Keratinocyte (primary cell): Measurements from ENCODE around the gene APOBEC3C. TPM values are rescaled to one million over a fixed set of nuclear protein-coding genes. Genes with fewer than 3 reads are reported as not detected.

Experiments
- DNase-seq: peaks from one replicate; pipeline ENCODE4 v3.0.0-alpha.2; 2011; ENCODE audit warnings: low read depth, missing footprints, low spot score
- FAIRE-seq: peaks from 2 replicates; lab custom pipeline; 2011; peaks lifted over from hg19 to GRCh38; lab: Jason Lieb, UNC
- H2AFZ ChIP-seq: 2 replicates; pipeline ENCODE4 v1.6.0; 2012; ENCODE audit warnings: low read length, control low read depth, inconsistent platforms; ENCODE audit not compliant: control insufficient read depth
- H3K27ac ChIP-seq: 2 replicates; pipeline ENCODE4 v1.5.1; 2011; ENCODE audit warnings: low read length; ENCODE audit not compliant: control insufficient read depth, insufficient read depth
- H3K27me3 ChIP-seq: 3 replicates; pipeline ENCODE4 v1.6.0; 2011; ENCODE audit warnings: low read length; ENCODE audit not compliant: control insufficient read depth, insufficient read depth; ENCODE audit errors: extremely low read depth
- H3K36me3 ChIP-seq, 2 experiments: 2 replicates in 1 of 2; 3 replicates in 1 of 2; pipeline ENCODE4 v1.5.1; 2011; ENCODE audit warnings: low read length in 2 of 2, mild to moderate bottlenecking in 1 of 2; ENCODE audit not compliant: control insufficient read depth in 2 of 2, insufficient read depth in 2 of 2; ENCODE audit errors: extremely low read depth in 1 of 2
- H3K4me1 ChIP-seq: 3 replicates; pipeline ENCODE4 v1.5.1; 2011; ENCODE audit warnings: low read length; ENCODE audit not compliant: control insufficient read depth, insufficient read depth; ENCODE audit errors: extremely low read depth
- H3K4me2 ChIP-seq: 3 replicates; pipeline ENCODE4 v1.6.0; 2011; ENCODE audit warnings: low read depth, low read length; ENCODE audit not compliant: control insufficient read depth, insufficient read depth; ENCODE audit errors: extremely low read depth
- H3K4me3 ChIP-seq, 3 experiments: fragments of 200-600 bp in 1 of 3; sonication (generic) in 1 of 3; 2 replicates in 2 of 3; 3 replicates in 1 of 3; pipeline ENCODE4 v1.5.1; 2011 to 2016; ENCODE audit warnings: low read length in 3 of 3, mild to moderate bottlenecking in 3 of 3, control low read depth in 2 of 3, inconsistent platforms in 1 of 3, low read depth in 1 of 3, mixed read lengths in 1 of 3, mixed run types in 1 of 3, moderate library complexity in 1 of 3; ENCODE audit not compliant: control insufficient read depth in 2 of 3, insufficient read depth in 2 of 3; ENCODE audit errors: extremely low read depth in 1 of 3
- H3K79me2 ChIP-seq: 2 replicates; pipeline ENCODE4 v1.6.0; 2012; ENCODE audit warnings: low read length; ENCODE audit not compliant: control insufficient read depth, insufficient read depth
- H3K9ac ChIP-seq: 3 replicates; pipeline ENCODE4 v1.6.0; 2011; ENCODE audit warnings: low read length; ENCODE audit not compliant: control insufficient read depth, insufficient read depth; ENCODE audit errors: extremely low read depth
- H3K9me1 ChIP-seq: 3 replicates; pipeline ENCODE4 v1.6.0; 2011; ENCODE audit warnings: low read length; ENCODE audit not compliant: control insufficient read depth, insufficient read depth; ENCODE audit errors: extremely low read depth
- H3K9me3 ChIP-seq: 2 replicates; pipeline ENCODE4 v1.5.1; 2012; ENCODE audit warnings: low read depth, low read length; ENCODE audit not compliant: control insufficient read depth
- H4K20me1 ChIP-seq: 3 replicates; pipeline ENCODE4 v1.6.0; 2011; ENCODE audit warnings: low read length; ENCODE audit not compliant: control insufficient read depth, insufficient read depth; ENCODE audit errors: extremely low read depth
- CTCF ChIP-seq, 3 experiments: IDR thresholded peaks in 1 of 3; conservative IDR thresholded peaks in 1 of 3; optimal IDR thresholded peaks in 1 of 3; 2 replicates in 2 of 3; 3 replicates in 1 of 3; pipeline versions ENCODE3 to v1.5.1; 2011; ENCODE audit warnings: low read length in 3 of 3, mild to moderate bottlenecking in 3 of 3, moderate library complexity in 2 of 3, control low read depth in 1 of 3, inconsistent platforms in 1 of 3; ENCODE audit not compliant: insufficient read depth in 2 of 3; ENCODE audit errors: extremely low read depth in 1 of 3
- EZH2 ChIP-seq: IDR thresholded peaks from one replicate; pipeline ENCODE4 v1.6.1; 2012; ENCODE audit warnings: inconsistent platforms, mild to moderate bottlenecking, low read length, moderate library complexity
- dilution Hi-C: fragments of 300-500 bp; cut with MboI; formaldehyde crosslinking; loops from one replicate; pipeline ENCODE4 v1.7.0; 2020; ENCODE audit warnings: low sequenced_read_pairs; ENCODE audit not compliant: extremely low pct_ligation_motif_present
- polyA plus RNA-seq, 5 experiments: library from polyadenylated mRNA; depleted of rRNA in 3 of 5; stranded (reverse) in 3 of 5; stranded (forward) in 1 of 5; unstranded in 1 of 5; fragments of >200 nt; gene quantifications; 1 replicate in 1 of 5; 2 replicates in 3 of 5; 3 replicates in 1 of 5; pipeline versions ENCODE4 v1.2.1 to v1.2.3, GENCODE V29; 2011 to 2012; ENCODE audit warnings: missing spikeins in 2 of 5, low read depth in 1 of 5, low replicate concordance in 1 of 5

Gene APOBEC3C
- polyA plus RNA-seq, 1 donor (not counting 4 experiments of a cell fraction or from before 2014, with no cell fraction given): 34.7 TPM

GRCh38 chr22:38971791-38972190, 42.3 kb upstream of the APOBEC3C start:
- dilution Hi-C loops: no loop called here
- no peak for FAIRE-seq

GRCh38 chr22:38972558-38972957, 41.5 kb upstream of the APOBEC3C start:
- dilution Hi-C loops: no loop called here
- Histone ChIP-seq H3K36me3 (no peaks in the 10 kb centered on the region), H3K4me2 (no peak overlapping the region), H3K4me1 (no peaks in the 10 kb centered on the region), H3K9me3 (no peaks in the 10 kb centered on the region), H3K9me1 (no peaks in the 10 kb centered on the region), H3K4me3 (no peak overlapping the region), H4K20me1 (no peaks in the 10 kb centered on the region), H3K9ac (no peak overlapping the region), H3K27me3 (no peaks in the 10 kb centered on the region), H3K79me2 (no peaks in the 10 kb centered on the region), H2AFZ (no peak overlapping the region), H3K27ac (no peak overlapping the region)
- DNase-seq: no peak
- TF ChIP-seq EZH2: no peak
- no peak for TF ChIP-seq CTCF (optimal IDR thresholded peaks at IDR 0.05 in 1 of 3, IDR thresholded peaks at IDR 0.05 in 1 of 3, conservative IDR thresholded peaks at IDR 0.05 in 1 of 3; ENCODE audit: extremely low read depth in 1 of 3, insufficient read depth in 2 of 3, low read length in 3 of 3)
- no peak for FAIRE-seq

More at GRCh38 chr22:38971791-38972190, 42.3 kb upstream of the APOBEC3C start:
- Histone ChIP-seq H3K4me3 (no peak overlapping the region), H3K79me2 (no peaks in the 10 kb centered on the region), H3K9ac (no peak overlapping the region), H3K27me3 (peaks cover 1% of the 10 kb centered on the region), H2AFZ (no peak overlapping the region), H3K9me1 (no peaks in the 10 kb centered on the region), H3K27ac (no peak overlapping the region), H3K4me2 (no peak overlapping the region), H4K20me1 (no peaks in the 10 kb centered on the region), H3K4me1 (no peaks in the 10 kb centered on the region), H3K36me3 (no peaks in the 10 kb centered on the region), H3K9me3 (no peaks in the 10 kb centered on the region)
- no peak for TF ChIP-seq EZH2
- no peak for TF ChIP-seq CTCF (optimal IDR thresholded peaks at IDR 0.05 in 1 of 3, IDR thresholded peaks at IDR 0.05 in 1 of 3, conservative IDR thresholded peaks at IDR 0.05 in 1 of 3; ENCODE audit: extremely low read depth in 1 of 3, insufficient read depth in 2 of 3, low read length in 3 of 3)
- no peak for DNase-seq
